Measurements from ENCODE around the gene AJM1.
"Not testable (repeated sequence)": the region's sequence is repeated elsewhere in the genome, so short reads cannot be mapped to it uniquely, and the experiment has no call there.

AJM1 gene

GRCh38 chr9:136832581-136832980 lies 9.7 kb upstream of the AJM1 start:
- no peak for DNase-seq

- not testable (repeated sequence) for DNase-seq
Measured at GRCh38 chr9:136833381-136834048, 8.8 kb upstream of the AJM1 start.

DNA sequence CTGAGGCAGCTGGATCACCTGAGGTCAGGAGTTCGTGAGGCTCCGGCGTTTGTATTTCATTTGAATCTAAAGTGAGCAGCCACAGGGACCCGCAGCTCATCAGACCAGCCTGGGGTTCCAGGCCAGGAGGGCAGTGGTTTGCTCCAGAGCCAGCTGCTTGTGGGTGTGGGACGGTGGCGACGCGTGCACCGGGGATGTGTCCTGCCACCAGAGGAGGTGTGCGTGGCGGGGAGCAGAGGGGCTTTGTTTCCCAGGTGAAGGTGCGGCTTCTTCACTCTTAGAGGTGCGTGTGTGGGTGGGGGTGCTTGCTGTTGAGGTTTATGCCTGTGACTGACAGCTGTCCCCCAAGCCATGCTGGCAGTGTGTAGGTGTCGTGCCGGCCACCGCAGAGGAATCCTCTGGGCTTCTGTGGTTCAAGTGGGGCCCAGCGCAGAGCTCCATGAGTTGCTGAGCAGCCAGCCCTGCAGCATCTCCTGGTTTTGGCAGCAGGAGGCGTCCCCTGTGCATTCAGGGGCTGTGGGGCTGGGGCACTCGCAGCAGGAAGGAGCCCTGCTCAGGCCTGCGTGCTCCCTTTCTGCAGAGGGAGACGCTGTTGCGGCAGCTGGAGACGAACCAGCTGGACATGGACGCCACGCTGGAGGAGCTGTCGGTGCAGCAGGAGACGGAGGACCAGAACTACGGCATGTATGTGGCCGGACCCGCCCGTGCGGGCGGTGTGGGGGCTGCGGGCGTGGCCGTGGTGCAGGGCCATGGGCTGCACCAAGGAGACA lies 6.9 kb upstream of the AJM1 start:
- DNase-seq = no peak

GRCh38 chr9:136835932-136836904 lies 6.1 kb upstream of the AJM1 start:
- DNase-seq = no peak

- no peak for DNase-seq
Measured at GRCh38 chr9:136837146-136837855, 5.0 kb upstream of the AJM1 start.

GRCh38 chr9:136837856-136838277 lies 4.4 kb upstream of the AJM1 start:
- DNase-seq = not testable (repeated sequence)

GRCh38 chr9:136838314-136839228 lies 3.7 kb upstream of the AJM1 start:
- no peak for DNase-seq

- DNase-seq = no peak
Measured at GRCh38 chr9:136839229-136840139, 2.8 kb upstream of the AJM1 start.

DNA sequence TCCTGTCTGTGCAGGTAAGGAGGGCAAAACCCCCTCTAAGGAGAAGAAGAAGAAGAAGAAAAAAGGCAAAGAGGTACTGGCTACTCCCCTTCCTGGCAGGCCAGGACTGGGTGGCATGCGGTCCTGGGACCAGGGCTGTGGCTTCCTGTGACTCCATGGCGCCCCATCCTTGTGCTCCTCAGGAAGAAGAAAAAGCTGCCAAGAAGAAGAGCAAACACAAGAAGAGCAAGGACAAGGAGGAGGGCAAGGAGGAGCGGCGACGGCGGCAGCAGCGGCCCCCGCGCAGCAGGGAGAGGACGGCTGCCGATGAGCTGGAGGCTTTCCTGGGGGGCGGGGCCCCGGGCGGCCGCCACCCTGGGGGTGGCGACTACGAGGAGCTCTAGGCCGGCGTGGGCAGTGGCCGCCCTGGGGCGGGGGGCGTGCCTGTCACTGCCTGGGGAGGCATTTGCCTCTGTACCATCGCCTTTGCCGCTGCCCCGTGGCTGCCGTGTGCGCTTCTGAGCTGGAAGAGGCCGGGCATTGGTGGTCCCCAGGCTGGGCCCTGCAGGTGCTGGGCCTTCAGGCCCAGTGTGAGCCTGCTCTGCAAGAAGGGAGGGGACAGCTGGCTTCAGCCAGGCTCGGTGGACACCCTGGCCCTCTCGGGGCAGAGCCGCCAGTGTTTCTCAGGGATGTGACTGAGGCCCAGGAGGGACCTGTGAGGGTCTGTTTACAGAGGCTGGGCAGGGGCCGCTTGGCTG lies 2.0 kb upstream of the AJM1 start:
- no peak for DNase-seq

- DNase-seq = peak; percentile 29
Measured at GRCh38 chr9:136840877-136841645, 1.2 kb upstream of the AJM1 start.

DNA sequence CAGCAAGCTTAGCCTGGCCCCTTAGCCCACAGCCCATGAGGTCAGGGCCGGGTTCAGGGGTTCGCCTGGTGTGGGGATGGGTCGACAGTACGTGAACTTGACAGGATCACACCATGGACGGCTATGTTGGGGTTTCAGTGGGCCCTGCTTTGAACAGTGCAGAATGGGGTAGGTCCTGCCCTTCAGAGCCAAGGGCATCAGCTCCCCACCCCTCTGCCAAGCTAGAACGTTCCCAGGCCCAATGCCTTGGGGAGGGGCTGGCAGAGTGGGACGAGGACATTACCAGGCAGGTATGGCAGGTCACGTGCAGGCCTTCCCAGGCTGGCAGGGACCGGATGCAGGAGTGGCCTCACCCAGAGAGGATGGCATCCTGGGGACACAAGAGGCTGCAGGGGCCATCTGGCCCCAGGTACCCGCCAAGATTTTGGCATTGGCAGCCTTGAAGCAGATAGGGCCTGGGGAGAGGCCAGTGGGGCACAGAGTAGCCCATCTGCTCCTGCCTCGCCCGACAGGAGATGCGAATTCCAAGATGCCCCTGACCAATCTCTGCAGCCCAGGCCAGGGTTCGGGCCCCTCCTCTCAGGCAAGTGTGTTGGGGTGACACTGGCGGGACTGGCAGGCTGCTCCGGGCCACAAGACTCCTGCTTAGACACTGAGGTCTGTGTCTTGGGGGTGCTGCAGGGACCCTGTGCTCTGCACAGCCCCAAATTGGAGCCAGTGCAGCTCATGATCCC lies 465 bp upstream of the AJM1 start:
- not testable (repeated sequence) for DNase-seq

DNA sequence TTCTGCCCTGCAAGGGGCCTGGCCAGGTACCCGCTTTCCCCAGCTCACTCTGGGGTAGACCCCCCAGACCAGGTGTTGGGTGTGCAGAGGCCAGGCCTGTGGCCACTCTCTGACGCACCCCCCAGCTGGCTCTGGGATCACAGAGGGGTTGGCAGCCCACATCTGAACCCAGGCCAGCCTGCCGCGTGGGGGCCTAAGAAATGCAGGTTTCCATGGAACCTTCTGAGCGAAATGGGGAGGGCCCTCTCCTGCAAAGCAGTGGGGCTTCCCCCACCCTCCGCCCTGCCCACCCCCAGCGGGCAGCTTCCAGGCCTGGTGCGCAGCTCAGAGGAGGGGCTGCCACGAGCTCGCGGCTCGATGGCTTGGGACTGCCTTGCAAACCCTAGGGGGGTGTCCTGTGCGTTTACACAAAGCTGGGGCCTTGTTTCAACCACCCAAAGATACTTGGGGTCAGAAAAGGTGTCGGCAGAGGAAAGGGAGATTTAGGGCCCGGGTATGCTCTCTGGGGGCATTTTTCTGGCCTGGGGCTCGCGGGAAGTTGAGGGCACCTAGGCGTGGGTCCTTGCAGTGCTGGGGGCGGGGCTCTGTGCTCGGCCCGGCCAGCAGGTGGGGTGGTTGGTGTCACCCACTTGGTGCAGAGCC lies 1.0 kb downstream of the AJM1 start:
- DNase-seq = not testable (repeated sequence)

- DNase-seq = not testable (repeated sequence)
Measured at GRCh38 chr9:136843801-136844740, 1.8 kb downstream of the AJM1 start.

GRCh38 chr9:136844761-136845464 lies 2.6 kb downstream of the AJM1 start:
- DNase-seq = no peak

DNA sequence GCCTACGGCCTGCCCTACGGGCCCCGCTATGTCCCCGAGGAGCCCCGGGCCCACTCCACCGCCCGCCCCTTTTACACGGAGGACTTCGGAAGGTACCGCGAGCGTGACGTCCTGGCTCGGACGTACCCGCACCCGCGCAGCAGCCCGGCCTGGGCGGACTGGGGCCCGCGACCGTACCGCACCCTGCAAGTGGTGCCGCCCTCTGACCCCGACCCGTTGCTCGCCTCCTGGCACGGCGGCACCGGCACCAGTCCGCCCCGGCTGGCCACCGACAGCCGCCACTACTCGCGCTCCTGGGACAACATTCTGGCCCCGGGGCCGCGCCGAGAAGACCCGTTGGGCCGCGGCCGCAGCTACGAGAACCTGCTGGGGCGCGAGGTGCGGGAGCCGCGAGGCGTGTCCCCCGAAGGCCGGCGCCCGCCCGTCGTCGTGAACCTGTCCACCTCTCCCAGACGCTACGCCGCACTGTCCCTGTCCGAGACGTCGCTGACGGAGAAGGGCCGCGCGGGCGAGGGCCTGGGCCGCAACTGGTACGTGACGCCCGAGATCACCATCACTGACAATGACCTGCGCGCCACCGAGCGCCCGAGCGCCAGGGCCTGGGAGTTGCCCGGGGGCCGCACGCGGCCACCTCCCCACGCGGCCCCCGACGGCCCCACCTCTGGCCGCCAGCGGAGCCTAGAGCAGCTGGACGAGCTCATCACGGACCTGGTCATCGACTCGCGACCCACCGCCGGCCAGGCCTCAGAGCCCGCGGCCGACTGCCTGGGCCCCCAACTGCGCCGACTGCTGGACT lies 3.4 kb downstream of the AJM1 start:
- DNase-seq = no peak

Data from NCI-H526 treated with DMSO at 0.1 percent for 48 hours (cell line).